Esophagus squamous epithelium (tissue), 4 donors: ENCODE data around the gene NCSTN.

Source experiments
- POLR2A ChIP-seq, 4 donors: fragments of 450-650 bp; IDR thresholded peaks; one replicate each; pipeline ENCODE4 v1.6.1; 2017; ENCODE audit warnings: antibody characterized with exemption in 4 of 4, mild to moderate bottlenecking in 4 of 4, moderate library complexity in 3 of 4
- TF ChIP-seq, protein P1 (sequence below), 6 experiments: fragments of 450-650 bp in 4 of 6; fragments of 200-600 bp in 2 of 6; sonication (generic) in 2 of 6; IDR thresholded peaks; one replicate each; pipeline ENCODE4 v1.5.1; 2016 to 2019; ENCODE audit warnings: antibody characterized with exemption in 6 of 6, mild to moderate bottlenecking in 4 of 6, moderate library complexity in 4 of 6

DNA sequence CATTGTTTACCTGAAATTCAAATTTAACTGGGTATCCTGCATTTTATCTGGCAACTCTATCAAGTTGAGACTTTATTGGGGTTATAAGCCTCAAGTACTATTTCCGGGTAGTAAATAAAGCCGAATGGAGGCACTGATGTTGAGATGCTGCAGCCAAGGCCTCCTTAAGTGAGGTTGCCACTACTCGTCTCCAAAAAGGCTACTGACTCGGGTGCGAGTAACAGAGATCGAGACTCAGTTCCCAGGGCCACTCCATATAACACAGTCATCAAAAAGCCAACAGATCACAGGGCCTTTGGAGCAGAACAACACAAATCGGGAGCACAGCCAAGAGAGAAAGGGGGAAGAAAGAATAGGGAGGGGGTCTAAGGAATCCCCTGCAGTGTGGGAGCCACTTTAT is 657 bp upstream of the NCSTN start:
- TF ChIP-seq, protein P1, sequence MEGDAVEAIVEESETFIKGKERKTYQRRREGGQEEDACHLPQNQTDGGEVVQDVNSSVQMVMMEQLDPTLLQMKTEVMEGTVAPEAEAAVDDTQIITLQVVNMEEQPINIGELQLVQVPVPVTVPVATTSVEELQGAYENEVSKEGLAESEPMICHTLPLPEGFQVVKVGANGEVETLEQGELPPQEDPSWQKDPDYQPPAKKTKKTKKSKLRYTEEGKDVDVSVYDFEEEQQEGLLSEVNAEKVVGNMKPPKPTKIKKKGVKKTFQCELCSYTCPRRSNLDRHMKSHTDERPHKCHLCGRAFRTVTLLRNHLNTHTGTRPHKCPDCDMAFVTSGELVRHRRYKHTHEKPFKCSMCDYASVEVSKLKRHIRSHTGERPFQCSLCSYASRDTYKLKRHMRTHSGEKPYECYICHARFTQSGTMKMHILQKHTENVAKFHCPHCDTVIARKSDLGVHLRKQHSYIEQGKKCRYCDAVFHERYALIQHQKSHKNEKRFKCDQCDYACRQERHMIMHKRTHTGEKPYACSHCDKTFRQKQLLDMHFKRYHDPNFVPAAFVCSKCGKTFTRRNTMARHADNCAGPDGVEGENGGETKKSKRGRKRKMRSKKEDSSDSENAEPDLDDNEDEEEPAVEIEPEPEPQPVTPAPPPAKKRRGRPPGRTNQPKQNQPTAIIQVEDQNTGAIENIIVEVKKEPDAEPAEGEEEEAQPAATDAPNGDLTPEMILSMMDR (IDR thresholded peaks at IDR 0.05): no peak
- TF ChIP-seq POLR2A (IDR thresholded peaks at IDR 0.05): no peak
